Mesothelial cell of epicardium (in vitro differentiated cells): ENCODE data around the gene CCL19. TPM values are rescaled to one million over a fixed set of nuclear protein-coding genes. Genes with fewer than 3 reads are reported as not detected.

Experiments
- DNase-seq, 2 experiments: peaks; one replicate each; pipeline ENCODE4 v3.0.0; 2021; ENCODE audit warnings: low spot score in 2 of 2; ENCODE audit not compliant: unreplicated experiment in 2 of 2
- H3K27ac Mint-ChIP-seq: 2 replicates; pipeline ENCODE4 v1.8.0; 2021; ENCODE audit warnings: mixed read lengths
- H3K27me3 Mint-ChIP-seq: 2 replicates; pipeline ENCODE4 v1.8.0; 2021; ENCODE audit warnings: low read depth, mixed read lengths
- H3K36me3 Mint-ChIP-seq: 2 replicates; pipeline ENCODE4 v1.8.0; 2021; ENCODE audit warnings: mixed read lengths
- H3K4me1 Mint-ChIP-seq: 2 replicates; pipeline ENCODE4 v1.8.0; 2021; ENCODE audit warnings: mixed read lengths
- H3K4me3 Mint-ChIP-seq: 2 replicates; pipeline ENCODE4 v1.8.0; 2021; ENCODE audit warnings: mild to moderate bottlenecking, moderate library complexity, mixed read lengths
- H3K9me3 Mint-ChIP-seq: 2 replicates; pipeline ENCODE4 v1.8.0; 2021; ENCODE audit warnings: mixed read lengths
- total RNA-seq: library from RNA; stranded (reverse); gene quantifications from 3 replicates; pipeline ENCODE4 v1.2.1, GENCODE V29; 2021
- TF ChIP-seq, protein P1 (sequence below): fragments of 200-600 bp; sonication (generic); IDR thresholded peaks from one replicate; pipeline ENCODE4 v1.5.0; 2021; ENCODE audit warnings: antibody characterized with exemption; ENCODE audit not compliant: unreplicated experiment

CCL19 gene
- total RNA-seq, 1 donor from 2014 or later, result not detected

- Mint-ChIP-seq H3K36me3 (peaks cover 5% of the 10 kb centered on the region), H3K9me3 (peaks cover 10% of the 10 kb centered on the region), H3K27me3 (no peaks in the 10 kb centered on the region), H3K4me1 (no peaks in the 10 kb centered on the region), H3K4me3 (no peak overlapping the region), H3K27ac (no peak overlapping the region)
- no peak for DNase-seq
- TF ChIP-seq, protein P1, sequence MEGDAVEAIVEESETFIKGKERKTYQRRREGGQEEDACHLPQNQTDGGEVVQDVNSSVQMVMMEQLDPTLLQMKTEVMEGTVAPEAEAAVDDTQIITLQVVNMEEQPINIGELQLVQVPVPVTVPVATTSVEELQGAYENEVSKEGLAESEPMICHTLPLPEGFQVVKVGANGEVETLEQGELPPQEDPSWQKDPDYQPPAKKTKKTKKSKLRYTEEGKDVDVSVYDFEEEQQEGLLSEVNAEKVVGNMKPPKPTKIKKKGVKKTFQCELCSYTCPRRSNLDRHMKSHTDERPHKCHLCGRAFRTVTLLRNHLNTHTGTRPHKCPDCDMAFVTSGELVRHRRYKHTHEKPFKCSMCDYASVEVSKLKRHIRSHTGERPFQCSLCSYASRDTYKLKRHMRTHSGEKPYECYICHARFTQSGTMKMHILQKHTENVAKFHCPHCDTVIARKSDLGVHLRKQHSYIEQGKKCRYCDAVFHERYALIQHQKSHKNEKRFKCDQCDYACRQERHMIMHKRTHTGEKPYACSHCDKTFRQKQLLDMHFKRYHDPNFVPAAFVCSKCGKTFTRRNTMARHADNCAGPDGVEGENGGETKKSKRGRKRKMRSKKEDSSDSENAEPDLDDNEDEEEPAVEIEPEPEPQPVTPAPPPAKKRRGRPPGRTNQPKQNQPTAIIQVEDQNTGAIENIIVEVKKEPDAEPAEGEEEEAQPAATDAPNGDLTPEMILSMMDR, result no peak
Observed at GRCh38 chr9:34689512-34689911, 1.6 kb downstream of the CCL19 start.

DNA sequence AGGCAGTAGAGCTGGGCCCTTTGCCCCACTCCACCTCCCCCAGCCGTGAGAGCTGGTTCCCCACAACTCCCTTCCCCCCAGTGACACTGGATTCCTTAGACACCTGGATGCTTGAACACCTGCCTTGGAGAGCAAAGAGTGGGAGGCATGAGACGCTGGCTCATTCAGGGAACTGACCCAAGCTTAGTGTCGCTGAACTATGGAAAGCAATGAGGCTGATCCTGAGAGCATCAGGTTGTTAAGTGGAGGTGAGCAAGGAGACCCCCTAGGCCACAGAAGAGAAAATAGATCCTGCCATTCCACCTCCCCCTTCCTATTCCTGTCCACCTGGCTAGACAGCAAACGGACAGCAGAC lies 2.0 kb downstream of the CCL19 start:
- no peaks in the 10 kb centered on the region for H3K4me1 Mint-ChIP-seq
- peaks cover 5% of the 10 kb centered on the region for H3K36me3 Mint-ChIP-seq
- TF ChIP-seq, protein P1, result no peak
- H3K27me3 Mint-ChIP-seq, result no peaks in the 10 kb centered on the region
- H3K4me3 Mint-ChIP-seq, result no peak overlapping the region
- H3K9me3 Mint-ChIP-seq, result peaks cover 10% of the 10 kb centered on the region
- DNase-seq, result no peak
- H3K27ac Mint-ChIP-seq, result no peak overlapping the region

- Mint-ChIP-seq H3K36me3 (peaks cover 5% of the 10 kb centered on the region), H3K9me3 (peaks cover 6% of the 10 kb centered on the region), H3K27me3 (no peaks in the 10 kb centered on the region), H3K4me1 (no peaks in the 10 kb centered on the region), H3K4me3 (no peak overlapping the region), H3K27ac (no peak overlapping the region)
- TF ChIP-seq, protein P1, result no peak
- no peak for DNase-seq
Observed at GRCh38 chr9:34688329-34689115, 2.6 kb downstream of the CCL19 start.

DNA sequence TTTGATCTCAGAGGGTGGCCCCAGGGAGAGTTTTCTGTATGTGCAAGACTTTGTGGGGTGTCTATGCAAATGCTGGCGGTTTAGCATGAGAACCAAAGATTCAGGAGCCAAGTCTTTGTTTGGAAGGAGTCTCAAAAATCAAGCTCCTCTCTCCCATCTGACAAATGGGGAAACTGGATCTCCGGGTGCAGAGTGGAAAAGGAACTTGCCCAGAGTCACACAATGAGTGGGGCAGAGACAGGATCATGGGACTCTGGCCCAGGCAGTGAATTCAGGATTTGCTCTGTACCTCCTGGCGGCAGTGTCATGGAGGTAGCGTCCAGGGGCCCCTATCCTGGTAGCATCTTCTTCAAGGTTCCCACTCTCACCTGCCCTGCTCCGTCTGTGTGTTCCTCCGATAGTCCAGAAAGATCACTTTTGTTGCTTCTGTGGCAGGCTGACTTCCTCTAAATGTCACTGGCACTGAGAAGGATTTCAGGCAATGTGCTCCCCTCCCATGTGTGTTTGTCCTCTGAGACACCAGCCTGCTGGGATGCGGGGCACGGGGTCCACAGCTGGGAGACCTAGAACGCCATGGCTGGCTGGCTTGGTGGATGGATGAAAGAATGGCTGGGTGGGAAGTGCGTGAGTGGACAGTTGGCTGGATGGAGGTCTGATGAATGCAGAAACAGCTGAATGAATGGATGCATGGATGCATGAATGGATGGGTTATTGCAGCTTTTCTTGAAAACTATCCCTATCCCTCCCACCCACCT lies 3.6 kb downstream of the CCL19 start:
- no peak for DNase-seq
- Mint-ChIP-seq H3K4me1 (no peaks in the 10 kb centered on the region), H3K4me3 (no peak overlapping the region), H3K27ac (no peak overlapping the region), H3K36me3 (peaks cover 3% of the 10 kb centered on the region), H3K27me3 (no peaks in the 10 kb centered on the region), H3K9me3 (no peaks in the 10 kb centered on the region)
- TF ChIP-seq, protein P1, result no peak

DNA sequence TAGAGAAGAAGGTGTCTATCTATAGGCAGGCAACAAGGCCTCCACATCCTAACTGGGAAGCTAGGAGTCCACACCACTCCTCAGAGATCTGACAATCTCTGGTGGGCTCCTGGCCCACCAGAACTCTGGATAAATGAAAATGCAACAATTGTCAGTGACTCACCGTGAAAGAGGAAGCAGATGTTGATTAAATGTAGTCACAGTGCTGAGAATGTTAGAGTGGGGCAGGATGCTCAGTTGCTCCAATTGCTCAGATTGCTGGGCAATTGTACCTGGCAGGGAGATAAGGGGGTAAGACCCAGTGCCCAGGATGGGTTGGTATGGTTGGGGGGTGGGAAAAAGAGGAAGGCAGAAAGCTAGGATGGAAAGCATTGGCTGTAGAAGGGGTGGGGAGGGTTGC lies 4.3 kb downstream of the CCL19 start:
- Mint-ChIP-seq H3K27ac (no peak overlapping the region), H3K36me3 (peaks cover 5% of the 10 kb centered on the region), H3K4me1 (no peaks in the 10 kb centered on the region), H3K9me3 (no peaks in the 10 kb centered on the region), H3K4me3 (no peak overlapping the region), H3K27me3 (no peaks in the 10 kb centered on the region)
- TF ChIP-seq, protein P1, result no peak
- no peak for DNase-seq
